ENCODE results near the gene ACTR1B.

GRCh38 chr2:97676620-97677019, 12.8 kb upstream of the ACTR1B start:
- TF ChIP-seq POLR2A (IDR thresholded peaks at IDR 0.05; ENCODE audit: low read length) = no peak
- TF ChIP-seq GATA1 (IDR thresholded peaks at IDR 0.05; ENCODE audit: low read depth, low read length) = no peak
